ENCODE data around the gene SH3GL1.

The SH3GL1 gene

DNA sequence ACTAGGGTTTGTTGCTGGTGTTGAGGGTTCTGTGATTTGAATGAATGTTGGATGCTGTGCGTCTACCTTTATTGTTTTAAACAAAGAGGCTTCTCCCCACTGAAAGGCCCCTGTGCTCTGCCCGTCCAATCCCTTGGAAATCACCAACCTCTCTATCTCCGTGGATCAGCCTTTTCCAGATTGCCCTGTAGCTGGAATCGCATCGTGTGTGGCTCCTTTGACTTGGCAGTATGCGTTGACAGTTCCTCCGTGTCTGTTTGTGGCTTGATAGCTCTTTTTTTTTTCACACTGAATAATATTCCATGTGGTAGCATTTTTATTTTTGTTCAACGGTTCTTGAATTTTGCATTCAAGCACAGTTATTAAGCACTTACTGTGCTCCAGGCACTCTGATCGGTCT, 34.0 kb upstream of the SH3GL1 start:
- DNase-seq (ENCODE audit: low read depth) = no peak
- no peak overlapping the region for H3K4me3 ChIP-seq (ENCODE audit: low read depth, low read length)

GRCh38 chr19:4432918-4433506, 32.7 kb upstream of the SH3GL1 start:
- no peak overlapping the region for H3K4me3 ChIP-seq (ENCODE audit: low read depth, low read length)
- no peak for DNase-seq (ENCODE audit: low read depth)

DNA sequence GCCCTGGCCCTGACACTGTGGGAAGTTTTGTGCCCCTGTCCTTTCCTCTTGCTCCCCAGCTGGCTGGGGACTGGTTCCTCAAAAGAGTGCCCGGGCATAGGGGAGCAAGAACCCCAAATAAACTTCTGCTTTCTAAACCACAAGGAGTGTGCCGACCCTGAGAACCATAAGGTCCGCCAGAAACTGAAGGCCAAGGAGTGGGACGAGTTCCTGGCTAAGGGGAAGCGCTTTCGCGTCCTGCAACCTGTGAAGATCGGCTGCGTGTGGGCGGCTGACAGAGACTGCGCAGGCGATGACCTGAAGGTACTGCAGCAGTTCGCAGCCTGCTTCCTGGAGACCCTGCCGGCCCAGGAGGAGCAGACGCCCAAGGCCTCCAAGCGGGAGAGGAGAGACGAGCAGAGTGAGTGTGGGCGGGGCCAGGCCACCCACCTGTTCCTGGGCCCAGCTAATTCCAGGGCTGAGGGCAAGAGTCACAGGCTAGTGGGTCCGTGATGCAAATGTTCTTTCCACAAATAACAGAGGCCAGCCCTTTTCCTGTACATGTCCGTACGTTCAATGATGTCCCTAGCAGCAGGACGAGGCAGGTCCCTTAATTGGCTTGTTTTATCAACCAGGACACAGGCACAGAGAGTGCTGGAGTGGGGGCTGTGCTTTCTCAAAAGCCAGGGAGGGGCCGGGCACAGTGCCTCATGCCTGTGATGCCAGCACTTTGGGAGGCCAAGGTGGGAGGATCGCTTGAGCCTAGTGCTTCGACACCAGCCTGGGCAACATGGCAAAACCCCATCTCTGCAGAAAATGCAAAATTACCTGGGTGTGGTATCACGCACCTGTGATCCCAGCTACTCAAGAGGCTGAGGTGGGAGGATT, 31.7 kb upstream of the SH3GL1 start:
- DNase-seq (ENCODE audit: low read depth) = no peak
- H3K4me3 ChIP-seq (ENCODE audit: low read depth, low read length) = no peak overlapping the region

GRCh38 chr19:4431296-4431695, 30.9 kb upstream of the SH3GL1 start:
- DNase-seq (ENCODE audit: low read depth) = no peak

GRCh38 chr19:4430760-4431159, 30.4 kb upstream of the SH3GL1 start:
- DNase-seq (ENCODE audit: low read depth) = no peak
- no peak overlapping the region for H3K4me3 ChIP-seq (ENCODE audit: low read depth, low read length)

More at GRCh38 chr19:4431296-4431695, 30.9 kb upstream of the SH3GL1 start:
- no peak overlapping the region for H3K4me3 ChIP-seq (ENCODE audit: low read depth, low read length)

DNA sequence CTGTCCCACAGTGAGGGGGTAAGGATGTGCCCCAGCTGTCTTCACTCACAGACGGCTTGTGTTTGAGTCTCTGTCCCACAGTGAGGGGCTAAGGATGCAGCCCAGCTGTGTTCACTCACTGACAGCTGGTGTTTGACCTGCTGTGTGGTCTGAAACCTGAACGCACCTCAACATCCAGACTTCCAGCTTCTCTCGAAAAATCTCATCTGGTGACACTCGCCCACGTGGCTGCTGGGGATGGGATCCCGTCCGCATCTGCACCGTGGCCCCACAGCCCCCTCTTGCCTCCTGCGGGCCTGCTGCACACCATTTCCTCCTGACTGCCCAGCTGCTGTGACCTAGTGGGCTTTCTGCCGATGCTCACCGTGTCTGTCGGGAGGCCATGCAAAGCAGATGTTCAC, 29.4 kb upstream of the SH3GL1 start:
- no peak for DNase-seq (ENCODE audit: low read depth)
- H3K4me3 ChIP-seq (ENCODE audit: low read depth, low read length) = no peak overlapping the region

GRCh38 chr19:4429256-4429655, 28.9 kb upstream of the SH3GL1 start:
- H3K4me3 ChIP-seq (ENCODE audit: low read depth, low read length) = no peak overlapping the region
- DNase-seq (ENCODE audit: low read depth) = peak; percentile 35

DNA sequence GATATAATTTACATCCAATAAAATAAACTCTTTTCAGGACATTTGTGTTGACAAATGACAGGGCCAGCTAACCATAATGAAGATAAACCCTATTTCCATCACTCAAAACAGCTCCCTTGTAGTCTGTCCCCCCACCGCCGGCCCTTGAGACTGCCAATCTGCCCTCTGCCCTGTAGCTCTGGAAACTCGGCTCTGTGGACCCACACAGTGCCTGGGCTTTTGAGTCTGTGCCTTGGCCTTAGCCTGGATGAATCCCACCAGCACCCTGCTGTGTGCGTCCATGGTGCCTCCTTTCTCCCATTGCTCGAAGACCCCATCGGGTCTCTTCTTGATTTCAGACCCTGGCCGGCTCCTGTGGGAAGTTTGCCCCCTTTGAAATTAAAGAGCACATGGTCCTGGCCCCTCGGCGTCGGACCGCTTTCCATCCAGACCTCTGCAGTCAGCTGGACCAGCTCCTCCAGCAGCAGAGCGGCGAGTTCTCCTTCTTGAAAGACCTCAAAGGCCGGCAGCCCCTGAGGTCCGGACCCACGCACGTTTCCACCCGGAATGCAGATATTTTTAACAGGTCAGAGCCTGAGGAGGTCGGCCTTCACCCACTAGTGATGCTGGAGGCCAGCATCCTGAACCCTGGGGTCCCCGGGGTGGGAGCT, 28.1 kb upstream of the SH3GL1 start:
- no peak for DNase-seq (ENCODE audit: low read depth)
- no peak overlapping the region for H3K4me3 ChIP-seq (ENCODE audit: low read depth, low read length)

GRCh38 chr19:4425537-4425936, 25.2 kb upstream of the SH3GL1 start:
- DNase-seq (ENCODE audit: low read depth) = peak; percentile 77
- no peak overlapping the region for H3K4me3 ChIP-seq (ENCODE audit: low read depth, low read length)

GRCh38 chr19:4423416-4424126, 23.2 kb upstream of the SH3GL1 start:
- DNase-seq (ENCODE audit: low read depth) = no peak

GRCh38 chr19:4416268-4416667, 15.9 kb upstream of the SH3GL1 start:
- no peak for DNase-seq (ENCODE audit: low read depth)
- no peak overlapping the region for H3K4me3 ChIP-seq (ENCODE audit: low read depth, low read length)

More at GRCh38 chr19:4423416-4424126, 23.2 kb upstream of the SH3GL1 start:
- no peak overlapping the region for H3K4me3 ChIP-seq (ENCODE audit: low read depth, low read length)

DNA sequence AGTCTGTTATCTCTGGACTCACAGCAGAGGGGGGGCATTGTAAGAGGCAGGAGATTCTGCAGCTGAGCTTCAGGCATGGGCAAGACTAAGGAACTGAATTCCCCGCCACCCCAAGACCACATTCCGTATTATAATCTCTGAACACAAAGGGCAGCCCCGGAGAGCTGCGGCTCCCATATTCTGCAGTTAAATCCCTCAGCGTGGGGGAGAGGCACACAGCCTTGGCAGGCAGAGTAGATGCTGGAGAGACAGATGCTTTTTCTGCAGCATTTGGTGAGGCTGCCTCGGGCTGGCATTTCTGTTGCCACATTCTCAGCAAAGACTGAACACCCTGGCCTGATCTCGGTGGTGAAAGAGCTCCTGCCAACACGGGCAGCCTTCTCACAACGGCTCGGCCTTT, 15.0 kb upstream of the SH3GL1 start:
- no peak for DNase-seq (ENCODE audit: low read depth)

DNA sequence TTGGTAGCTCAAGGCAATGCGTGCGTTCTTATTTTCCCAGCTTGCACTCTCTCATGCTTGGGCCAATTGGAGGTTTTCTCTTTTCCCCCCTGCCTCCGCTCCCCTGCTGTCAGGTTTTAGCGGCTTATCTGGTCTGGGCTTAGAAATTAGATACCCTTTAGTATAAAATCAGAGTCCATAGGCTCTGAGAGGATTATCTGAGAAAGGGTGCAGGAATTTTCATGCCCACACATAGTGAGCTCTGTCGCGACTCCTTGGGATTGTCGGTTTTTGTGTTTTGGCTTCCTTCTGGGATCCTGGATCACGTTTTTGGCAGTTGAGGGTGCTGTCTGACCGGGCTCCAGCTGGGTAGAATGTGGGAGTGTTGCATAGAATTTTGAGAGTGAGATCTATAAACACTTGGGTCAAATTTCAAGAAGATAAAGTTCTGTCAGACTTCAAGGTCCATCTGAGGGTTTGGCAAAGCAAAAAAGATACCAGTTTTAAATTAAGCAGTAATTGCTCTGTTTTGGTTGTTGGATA, 14.5 kb upstream of the SH3GL1 start:
- no peak for DNase-seq (ENCODE audit: low read depth)
- no peak overlapping the region for H3K4me3 ChIP-seq (ENCODE audit: low read depth, low read length)

More for the DNA sequence above, 15.0 kb upstream of the SH3GL1 start:
- H3K4me3 ChIP-seq (ENCODE audit: low read depth, low read length) = no peak overlapping the region

GRCh38 chr19:4414144-4414799, 13.9 kb upstream of the SH3GL1 start:
- H3K4me3 ChIP-seq (ENCODE audit: low read depth, low read length) = no peak overlapping the region
- no peak for DNase-seq (ENCODE audit: low read depth)

GRCh38 chr19:4413588-4413987, 13.2 kb upstream of the SH3GL1 start:
- no peak overlapping the region for H3K4me3 ChIP-seq (ENCODE audit: low read depth, low read length)
- DNase-seq (ENCODE audit: low read depth) = no peak

DNA sequence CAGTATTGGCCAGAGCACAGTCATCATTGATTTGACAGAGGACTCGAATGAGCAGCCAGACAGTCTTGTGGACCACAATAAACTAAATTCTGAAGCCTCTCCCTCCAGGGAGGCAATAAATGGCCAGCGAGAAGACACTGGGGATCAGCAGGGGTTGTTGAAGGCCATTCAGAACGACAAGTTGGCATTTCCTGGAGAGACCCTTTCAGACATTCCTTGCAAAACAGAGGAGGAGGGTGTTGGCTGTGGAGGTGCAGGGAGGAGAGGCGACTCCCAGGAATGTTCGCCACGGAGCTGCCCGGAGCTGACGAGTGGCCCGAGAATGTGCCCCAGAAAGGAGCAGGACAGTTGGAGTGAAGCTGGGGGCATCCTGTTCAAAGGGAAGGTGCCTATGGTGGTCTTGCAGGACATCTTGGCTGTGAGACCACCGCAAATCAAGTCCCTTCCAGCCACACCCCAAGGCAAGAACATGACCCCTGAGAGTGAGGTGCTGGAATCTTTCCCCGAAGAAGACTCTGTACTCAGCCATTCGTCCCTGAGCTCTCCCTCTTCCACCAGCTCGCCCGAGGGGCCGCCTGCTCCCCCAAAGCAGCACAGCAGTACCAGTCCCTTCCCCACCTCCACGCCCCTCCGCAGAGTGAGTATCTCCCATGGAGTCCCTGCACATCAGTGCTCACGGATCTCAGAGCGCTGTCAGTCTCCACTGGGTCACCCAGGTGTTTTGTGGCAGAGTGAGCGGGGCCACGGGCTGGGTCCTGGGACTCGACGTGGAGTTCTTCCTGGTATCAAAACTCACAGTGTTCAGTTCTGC, 9.0 kb upstream of the SH3GL1 start:
- H3K4me3 ChIP-seq (ENCODE audit: low read depth, low read length) = no peak overlapping the region
- no peak for DNase-seq (ENCODE audit: low read depth)

GRCh38 chr19:4406626-4407025, 6.3 kb upstream of the SH3GL1 start:
- H3K4me3 ChIP-seq (ENCODE audit: low read depth, low read length) = no peak overlapping the region
- DNase-seq (ENCODE audit: low read depth) = no peak

GRCh38 chr19:4405977-4406376, 5.6 kb upstream of the SH3GL1 start:
- DNase-seq (ENCODE audit: low read depth) = no peak

More at GRCh38 chr19:4405977-4406376, 5.6 kb upstream of the SH3GL1 start:
- no peak overlapping the region for H3K4me3 ChIP-seq (ENCODE audit: low read depth, low read length)
